Effector memory CD8-positive, alpha-beta T cell (primary cell): ENCODE results near the gene CHST5.

Experiments used
- ATAC-seq: fragments of 150-1000 bp; cut with Tn5 transposase; replicated peaks from 2 replicates; pipeline ENCODE4 v1.10.0; 2021; ENCODE audit warnings: mild to moderate bottlenecking, moderate library complexity
- DNase-seq, 3 experiments: peaks; one replicate each; pipeline ENCODE4 v3.0.0; 2021
- H3K27ac Mint-ChIP-seq, 2 donors: one replicate each; pipeline ENCODE4 v1.8.0; 2022; ENCODE audit warnings: mild to moderate bottlenecking in 2 of 2, mixed read lengths in 2 of 2, moderate library complexity in 2 of 2
- H3K27me3 Mint-ChIP-seq, 2 donors: one replicate each; pipeline ENCODE4 v1.8.0; 2022; ENCODE audit warnings: mixed read lengths in 2 of 2
- H3K36me3 Mint-ChIP-seq: one replicate; pipeline ENCODE4 v1.8.0; 2022; ENCODE audit warnings: mild to moderate bottlenecking, moderate library complexity, mixed read lengths; ENCODE audit not compliant: insufficient read depth
- H3K4me1 Mint-ChIP-seq, 2 donors: one replicate each; pipeline ENCODE4 v1.8.0; 2022; ENCODE audit warnings: low read depth in 2 of 2, mixed read lengths in 2 of 2
- H3K4me3 Mint-ChIP-seq, 2 donors: one replicate each; pipeline ENCODE4 v1.8.0; 2022; ENCODE audit warnings: mild to moderate bottlenecking in 2 of 2, mixed read lengths in 2 of 2, moderate library complexity in 2 of 2
- H3K9me3 Mint-ChIP-seq, 2 donors: one replicate each; pipeline ENCODE4 v1.8.0; 2022; ENCODE audit warnings: mixed read lengths in 2 of 2

CHST5 gene

GRCh38 chr16:75488322-75488721, 47.6 kb downstream of the CHST5 start:
- Mint-ChIP-seq H3K9me3 (no peaks in the 10 kb centered on the region), H3K4me3 (no peak overlapping the region), H3K27me3 (peaks cover 25 to 42% of the 10 kb centered on the region in 2 donors), H3K36me3 (peaks cover 7% of the 10 kb centered on the region), H3K27ac (no peak overlapping the region), H3K4me1 (no peaks in the 10 kb centered on the region)
- DNase-seq = no peak
- ATAC-seq = no peak

- H3K4me3 Mint-ChIP-seq = no peak overlapping the region
- no peak overlapping the region for H3K27ac Mint-ChIP-seq
- peaks cover 7% of the 10 kb centered on the region for H3K36me3 Mint-ChIP-seq
- ATAC-seq = no peak
- H3K9me3 Mint-ChIP-seq = no peaks in the 10 kb centered on the region
- no peak for DNase-seq
- H3K27me3 Mint-ChIP-seq = peaks cover 25 to 50% of the 10 kb centered on the region in 2 donors
- H3K4me1 Mint-ChIP-seq = no peaks in the 10 kb centered on the region
Measured at GRCh38 chr16:75486676-75487313, 49.1 kb downstream of the CHST5 start.

GRCh38 chr16:75486014-75486675, 49.8 kb downstream of the CHST5 start:
- DNase-seq (no peak), ATAC-seq (no peak)
- Mint-ChIP-seq H3K4me3 (no peak overlapping the region), H3K9me3 (no peaks in the 10 kb centered on the region), H3K36me3 (peaks cover 7% of the 10 kb centered on the region), H3K27ac (no peak overlapping the region), H3K27me3 (peaks cover 31 to 53% of the 10 kb centered on the region in 2 donors), H3K4me1 (no peaks in the 10 kb centered on the region)

GRCh38 chr16:75485230-75486013, 50.5 kb downstream of the CHST5 start:
- Mint-ChIP-seq H3K9me3 (no peaks in the 10 kb centered on the region), H3K4me3 (no peak overlapping the region), H3K36me3 (peaks cover 7% of the 10 kb centered on the region), H3K27ac (no peak overlapping the region), H3K4me1 (no peaks in the 10 kb centered on the region), H3K27me3 (peaks cover 31 to 60% of the 10 kb centered on the region in 2 donors)
- DNase-seq (no peak), ATAC-seq (no peak)

GRCh38 chr16:75483222-75483621, 52.7 kb downstream of the CHST5 start:
- DNase-seq = no peak
- Mint-ChIP-seq H3K27ac (no peak overlapping the region), H3K4me1 (no peaks in the 10 kb centered on the region), H3K9me3 (no peaks in the 10 kb centered on the region), H3K4me3 (no peak overlapping the region), H3K27me3 (peaks cover 25 to 71% of the 10 kb centered on the region in 2 donors), H3K36me3 (peaks cover 7% of the 10 kb centered on the region)
- ATAC-seq = no peak

GRCh38 chr16:75482434-75483205, 53.3 kb downstream of the CHST5 start:
- peaks cover 20 to 68% of the 10 kb centered on the region in 2 donors for H3K27me3 Mint-ChIP-seq
- no peaks in the 10 kb centered on the region for H3K9me3 Mint-ChIP-seq
- no peak overlapping the region for H3K27ac Mint-ChIP-seq
- H3K36me3 Mint-ChIP-seq = peaks cover 7% of the 10 kb centered on the region
- no peak overlapping the region for H3K4me3 Mint-ChIP-seq
- ATAC-seq (no peak), DNase-seq (no peak)
- H3K4me1 Mint-ChIP-seq = no peaks in the 10 kb centered on the region

- DNase-seq (no peak), ATAC-seq (no peak)
- Mint-ChIP-seq H3K4me1 (no peaks in the 10 kb centered on the region), H3K27me3 (peaks cover 14 to 67% of the 10 kb centered on the region in 2 donors), H3K36me3 (peaks cover 7% of the 10 kb centered on the region), H3K27ac (no peak overlapping the region), H3K4me3 (no peak overlapping the region), H3K9me3 (no peaks in the 10 kb centered on the region)
Measured at GRCh38 chr16:75481475-75481874, 54.4 kb downstream of the CHST5 start.

- no peaks in the 10 kb centered on the region for H3K4me1 Mint-ChIP-seq
- no peak for ATAC-seq
- H3K27ac Mint-ChIP-seq = no peak overlapping the region
- H3K36me3 Mint-ChIP-seq = peaks cover 7% of the 10 kb centered on the region
- H3K9me3 Mint-ChIP-seq = no peaks in the 10 kb centered on the region
- no peak overlapping the region for H3K4me3 Mint-ChIP-seq
- no peak for DNase-seq
- peaks cover 6 to 59% of the 10 kb centered on the region in 2 donors for H3K27me3 Mint-ChIP-seq
Measured at GRCh38 chr16:75479421-75479990, 56.4 kb downstream of the CHST5 start.
